GM23248 (cell line): ENCODE results near the gene RAB11A. TPM values are rescaled to one million over a fixed set of nuclear protein-coding genes. Genes with fewer than 3 reads are reported as not detected.

ENCODE experiments used
- DNase-seq: peaks from one replicate; pipeline ENCODE4 v3.0.0-alpha.2; 2015
- H2AFZ ChIP-seq: fragments of 200-600 bp; sonication (generic); 2 replicates; pipeline ENCODE4 v1.6.1; 2016; ENCODE audit warnings: antibody characterized with exemption
- H3F3A ChIP-seq: fragments of 200-600 bp; sonication (generic); 2 replicates; pipeline ENCODE4 v1.6.1; 2016; ENCODE audit warnings: mild to moderate bottlenecking, antibody characterized with exemption, mixed run types; ENCODE audit not compliant: insufficient read depth
- H3K27ac ChIP-seq: fragments of 200-600 bp; sonication (generic); 2 replicates; pipeline ENCODE4 v1.5.1; 2016; ENCODE audit warnings: mild to moderate bottlenecking
- H3K27me3 ChIP-seq: fragments of 200-600 bp; sonication (generic); replicated peaks from 2 replicates; pipeline ENCODE4 v1.6.1; 2016; ENCODE audit warnings: mild to moderate bottlenecking; ENCODE audit not compliant: insufficient read depth
- H3K36me3 ChIP-seq: fragments of 200-600 bp; sonication (generic); 2 replicates; pipeline ENCODE4 v1.6.1; 2016; ENCODE audit warnings: low read depth, mild to moderate bottlenecking
- H3K4me1 ChIP-seq: fragments of 200-600 bp; sonication (generic); 2 replicates; pipeline ENCODE4 v1.6.1; 2016; ENCODE audit warnings: mild to moderate bottlenecking; ENCODE audit not compliant: insufficient read depth
- H3K4me2 ChIP-seq: fragments of 200-600 bp; sonication (generic); one replicate; pipeline ENCODE4 v1.6.1; 2016; ENCODE audit warnings: mild to moderate bottlenecking; ENCODE audit not compliant: unreplicated experiment
- H3K4me3 ChIP-seq: fragments of 200-600 bp; sonication (generic); 2 replicates; pipeline ENCODE4 v1.5.1; 2016; ENCODE audit warnings: mild to moderate bottlenecking
- H3K79me2 ChIP-seq: fragments of 200-600 bp; sonication (generic); 2 replicates; pipeline ENCODE4 v1.6.1; 2016; ENCODE audit warnings: mild to moderate bottlenecking; ENCODE audit not compliant: insufficient read depth
- H3K9ac ChIP-seq: fragments of 200-600 bp; sonication (generic); 2 replicates; pipeline ENCODE4 v1.6.1; 2016; ENCODE audit warnings: mild to moderate bottlenecking
- H3K9me2 ChIP-seq: fragments of 200-600 bp; sonication (generic); 2 replicates; pipeline ENCODE4 v1.6.1; 2016; ENCODE audit warnings: mixed run types, mild to moderate bottlenecking, moderate library complexity; ENCODE audit not compliant: insufficient read depth
- H3K9me3 ChIP-seq: fragments of 200-600 bp; sonication (generic); one replicate; pipeline ENCODE4 v1.6.1; 2017; ENCODE audit warnings: low read depth
- H4K20me1 ChIP-seq: fragments of 200-600 bp; sonication (generic); 2 replicates; pipeline ENCODE4 v1.6.0; 2016; ENCODE audit not compliant: insufficient read depth
- EZH2 ChIP-seq: fragments of 200-600 bp; sonication (generic); IDR thresholded peaks from 2 replicates; pipeline ENCODE4 v1.6.1; 2018; ENCODE audit warnings: antibody characterized with exemption, mild to moderate bottlenecking; ENCODE audit not compliant: insufficient read depth, poor library complexity, severe bottlenecking
- EZH2phosphoT487 ChIP-seq: fragments of 200-600 bp; sonication (generic); IDR thresholded peaks from 2 replicates; pipeline ENCODE4 v1.6.1; 2018; ENCODE audit warnings: antibody characterized with exemption, moderate library complexity, mild to moderate bottlenecking, low read depth; ENCODE audit not compliant: insufficient read depth
- WGBS, 2 experiments: methylation state at CpG; one replicate each; pipeline ENCODE4 v1.1.6; 2015 to 2017; ENCODE audit warnings: low lambda C conversion rate in 2 of 2, low coverage in 1 of 2; ENCODE audit errors: missing lambda C conversion rate in 2 of 2; 5-methylcytosine and 5-hydroxymethylcytosine counted together
- in situ Hi-C: fragments of 300-500 bp; cut with MboI; formaldehyde crosslinking; loops from 2 replicates; pipeline ENCODE4 v1.15.0; 2020
- polyA plus RNA-seq: library from polyadenylated mRNA; unstranded; fragments of >200 nt; fragmentation: Nextera tagmentation; extraction: Ambion mirVana; gene quantifications from 2 replicates; pipeline ENCODE4 v1.2.1, GENCODE V29; 2016
- total RNA-seq: library from RNA; depleted of rRNA; stranded (reverse); fragments of >200 nt; shearing (Covaris generic); gene quantifications from 2 replicates; pipeline ENCODE4 v1.2.3, GENCODE V29; 2014

RAB11A gene
- total and polyA plus RNA-seq, 2 experiments from 2014 or later: 148 to 262 TPM

DNA sequence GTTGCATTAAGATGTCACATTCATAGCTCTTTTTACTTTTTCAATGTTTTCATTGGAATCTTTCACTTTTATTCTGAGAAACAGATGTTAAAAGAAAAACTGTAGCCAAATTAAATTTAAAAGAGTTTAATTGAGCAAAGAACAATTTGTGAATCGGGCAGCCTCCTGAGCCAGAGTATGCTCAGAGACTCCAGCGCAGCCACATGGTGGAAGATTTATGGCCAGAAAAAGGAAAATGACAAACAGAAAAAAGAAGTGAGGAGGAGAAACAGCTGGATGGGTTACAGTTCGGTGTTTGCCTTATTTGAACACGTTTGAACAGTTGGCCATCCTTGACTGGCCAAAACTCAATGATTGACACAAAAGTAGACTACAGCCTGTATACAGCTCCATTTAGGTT is 33.8 kb upstream of the RAB11A start:
- Histone ChIP-seq H2AFZ (no peak overlapping the region), H3K4me3 (no peak overlapping the region), H3K36me3 (no peaks in the 10 kb centered on the region), H3F3A (peaks cover 24% of the 10 kb centered on the region), H4K20me1 (no peaks in the 10 kb centered on the region), H3K27ac (no peak overlapping the region), H3K9me3 (no peaks in the 10 kb centered on the region), H3K9me2 (no peaks in the 10 kb centered on the region), H3K9ac (no peak overlapping the region), H3K27me3 (no peaks in the 10 kb centered on the region), H3K79me2 (no peaks in the 10 kb centered on the region), H3K4me2 (no peak overlapping the region), H3K4me1 (peaks cover 12% of the 10 kb centered on the region)
- TF ChIP-seq EZH2phosphoT487 (no peak), EZH2 (no peak)
- no peak for DNase-seq
- in situ Hi-C loops: no loop called here
- WGBS, 2 experiments: 28 to 29% methylated on average over 4 of the region's 4 CpGs

- no peak for DNase-seq
- Histone ChIP-seq H3F3A (peaks cover 34% of the 10 kb centered on the region), H2AFZ (no peak overlapping the region), H3K4me3 (no peak overlapping the region), H3K9ac (no peak overlapping the region), H3K4me2 (no peak overlapping the region), H3K79me2 (no peaks in the 10 kb centered on the region), H3K9me3 (no peaks in the 10 kb centered on the region), H3K27me3 (no peaks in the 10 kb centered on the region), H3K36me3 (no peaks in the 10 kb centered on the region), H4K20me1 (no peaks in the 10 kb centered on the region), H3K9me2 (no peaks in the 10 kb centered on the region), H3K27ac (no peak overlapping the region), H3K4me1 (peaks cover 22% of the 10 kb centered on the region)
- in situ Hi-C loops: no loop called here
- TF ChIP-seq EZH2phosphoT487 (no peak), EZH2 (no peak)
- WGBS, 2 experiments: 86 to 91% methylated on average over 4 of the region's 4 CpGs
Observed at GRCh38 chr15:65836665-65837064, 32.6 kb upstream of the RAB11A start.

DNA sequence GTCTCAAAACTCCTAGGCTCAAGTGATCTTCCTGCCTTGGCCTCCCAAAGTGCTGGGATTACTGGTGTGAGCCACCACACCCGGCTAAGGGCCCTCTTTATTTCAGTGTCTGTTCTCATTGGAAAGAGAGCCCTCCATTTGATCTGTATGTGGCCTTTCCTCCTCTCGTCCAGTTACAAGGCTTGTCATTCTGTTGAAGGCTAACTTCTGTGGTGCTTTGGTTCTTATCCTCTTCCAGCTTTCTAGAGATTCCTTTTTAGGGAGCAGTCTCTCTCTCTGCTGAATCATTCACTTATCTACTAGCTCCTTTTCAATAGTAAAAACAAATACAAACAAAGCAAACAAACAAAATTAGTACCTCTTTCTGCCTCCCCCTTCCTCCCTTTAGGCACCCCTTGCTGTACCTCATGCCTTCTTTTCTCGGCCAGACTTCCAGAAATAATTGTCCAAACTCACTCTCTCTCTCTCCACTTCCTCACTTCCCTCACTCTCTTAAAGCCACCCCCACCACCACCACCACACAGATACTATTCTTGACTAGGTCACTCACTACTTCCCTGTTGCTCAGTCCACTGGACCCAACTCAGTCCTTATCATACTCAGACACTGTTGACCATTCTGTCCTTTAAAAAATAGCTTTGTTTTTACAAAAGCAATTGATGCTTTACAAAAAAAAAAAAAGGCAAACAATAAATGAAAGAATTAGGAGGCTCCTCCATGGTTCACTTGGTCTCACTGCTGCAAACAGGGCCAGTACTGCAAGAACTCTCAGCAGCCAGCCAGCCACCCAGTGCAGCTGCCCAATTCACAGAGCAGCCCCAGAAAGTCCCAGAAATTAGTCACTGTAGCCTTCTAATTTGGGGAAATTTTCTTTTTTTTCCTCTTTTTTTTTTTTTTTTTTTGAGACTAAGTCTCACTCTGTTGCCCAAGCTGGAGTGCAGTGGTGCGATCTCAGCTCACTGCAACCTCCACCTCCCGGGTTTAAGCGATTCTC is 31.7 kb upstream of the RAB11A start:
- H3K36me3 ChIP-seq: no peaks in the 10 kb centered on the region
- no peak overlapping the region for H3K27ac ChIP-seq
- no peak for TF ChIP-seq EZH2phosphoT487
- no peak for TF ChIP-seq EZH2
- in situ Hi-C loops: no loop called here
- no peaks in the 10 kb centered on the region for H4K20me1 ChIP-seq
- WGBS, 2 experiments: 75 to 78% methylated on average over 6 of the region's 6 CpGs
- H2AFZ ChIP-seq: no peak overlapping the region
- H3K9me2 ChIP-seq: no peaks in the 10 kb centered on the region
- no peak for DNase-seq
- H3K4me1 ChIP-seq: peaks cover 19% of the 10 kb centered on the region
- no peak overlapping the region for H3K4me2 ChIP-seq
- H3K79me2 ChIP-seq: no peaks in the 10 kb centered on the region
- peaks cover 28% of the 10 kb centered on the region for H3F3A ChIP-seq
- H3K9me3 ChIP-seq: no peaks in the 10 kb centered on the region
- H3K27me3 ChIP-seq: no peaks in the 10 kb centered on the region
- no peak overlapping the region for H3K9ac ChIP-seq
- H3K4me3 ChIP-seq: no peak overlapping the region

DNA sequence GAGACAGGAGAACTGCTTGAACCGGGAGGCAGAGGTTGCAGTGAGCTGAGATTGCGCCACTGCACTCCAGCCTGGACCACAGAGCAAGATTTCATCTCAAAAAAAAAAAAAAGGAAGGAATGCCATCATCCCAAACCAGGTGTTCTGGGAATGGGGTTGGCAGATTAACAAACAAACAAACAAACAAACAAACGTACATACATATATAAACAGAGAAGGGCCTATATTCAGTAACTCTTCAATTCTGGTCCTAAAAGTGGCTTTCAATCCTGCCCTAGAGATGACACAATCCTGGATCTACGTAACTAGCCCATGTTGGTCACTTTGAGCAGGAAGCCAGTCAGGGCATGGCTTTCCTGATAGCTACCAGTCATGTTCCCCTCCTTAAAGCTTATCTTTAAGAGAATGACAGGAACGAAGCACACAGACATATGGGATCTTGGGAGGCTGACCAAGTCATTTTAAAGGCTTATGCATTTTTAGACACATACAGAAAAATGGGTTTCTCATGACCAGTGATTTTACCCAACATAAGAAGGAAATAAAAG is 29.9 kb upstream of the RAB11A start:
- no peak overlapping the region for H3K9ac ChIP-seq
- 91 to 95% methylated on average over 5 of the region's 5 CpGs for WGBS, 2 experiments
- H3F3A ChIP-seq: peaks cover 15% of the 10 kb centered on the region
- H3K4me3 ChIP-seq: no peak overlapping the region
- in situ Hi-C loops: no loop called here
- no peaks in the 10 kb centered on the region for H3K9me2 ChIP-seq
- H3K27ac ChIP-seq: no peak overlapping the region
- H3K4me1 ChIP-seq: peaks cover 13% of the 10 kb centered on the region
- H3K4me2 ChIP-seq: no peak overlapping the region
- no peak overlapping the region for H2AFZ ChIP-seq
- TF ChIP-seq EZH2: no peak
- no peak for TF ChIP-seq EZH2phosphoT487
- H3K36me3 ChIP-seq: no peaks in the 10 kb centered on the region
- no peak for DNase-seq
- H3K79me2 ChIP-seq: no peaks in the 10 kb centered on the region
- H4K20me1 ChIP-seq: no peaks in the 10 kb centered on the region
- no peaks in the 10 kb centered on the region for H3K9me3 ChIP-seq
- no peaks in the 10 kb centered on the region for H3K27me3 ChIP-seq
